Inflammatory macrophage (primary cell): ENCODE results near the gene RAP1A.

Experiments
- DNase-seq, 2 donors: peaks; one replicate each; pipeline ENCODE4 v3.0.0-alpha.2; 2020 to 2022

RAP1A gene

DNA sequence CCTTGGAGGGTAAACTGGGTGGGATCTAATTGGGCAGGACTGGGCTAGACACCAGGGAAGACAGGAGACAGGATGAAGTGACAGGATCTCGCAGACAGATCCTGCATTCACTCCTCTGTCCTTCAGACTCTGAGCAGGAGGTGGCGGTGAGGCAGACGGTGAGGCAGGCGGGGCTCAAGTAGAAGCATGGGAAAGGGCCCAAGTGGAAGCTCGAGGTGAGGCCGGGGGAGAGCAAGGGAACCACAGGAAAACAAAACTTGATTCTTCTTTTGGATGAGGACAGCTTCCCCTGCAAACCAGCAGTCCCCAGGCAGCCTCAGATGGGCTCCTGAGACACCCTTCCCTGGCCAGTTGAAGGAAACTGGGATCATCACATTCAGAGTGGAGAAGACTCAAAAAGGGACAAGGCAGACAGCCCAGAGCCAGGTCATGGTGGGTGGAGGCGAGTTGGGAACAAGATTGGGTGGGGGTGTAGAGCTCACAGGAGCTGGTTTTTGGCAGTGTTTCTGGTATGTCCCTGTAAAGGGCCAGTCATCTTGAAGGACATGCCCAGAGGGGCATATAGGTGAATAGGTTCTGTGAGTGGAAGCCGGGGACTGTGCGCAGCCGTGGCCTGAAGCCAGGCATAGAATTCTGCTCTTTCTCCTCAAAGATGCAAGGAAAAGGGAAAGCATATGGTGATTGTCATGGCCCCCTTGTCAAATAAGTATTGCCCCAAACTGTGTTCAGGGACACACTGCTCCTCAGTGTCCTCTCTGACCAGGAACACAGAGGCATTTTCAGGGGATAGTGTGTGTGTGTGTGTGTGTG is 101.6 kb downstream of the RAP1A start:
- no peak for DNase-seq

DNA sequence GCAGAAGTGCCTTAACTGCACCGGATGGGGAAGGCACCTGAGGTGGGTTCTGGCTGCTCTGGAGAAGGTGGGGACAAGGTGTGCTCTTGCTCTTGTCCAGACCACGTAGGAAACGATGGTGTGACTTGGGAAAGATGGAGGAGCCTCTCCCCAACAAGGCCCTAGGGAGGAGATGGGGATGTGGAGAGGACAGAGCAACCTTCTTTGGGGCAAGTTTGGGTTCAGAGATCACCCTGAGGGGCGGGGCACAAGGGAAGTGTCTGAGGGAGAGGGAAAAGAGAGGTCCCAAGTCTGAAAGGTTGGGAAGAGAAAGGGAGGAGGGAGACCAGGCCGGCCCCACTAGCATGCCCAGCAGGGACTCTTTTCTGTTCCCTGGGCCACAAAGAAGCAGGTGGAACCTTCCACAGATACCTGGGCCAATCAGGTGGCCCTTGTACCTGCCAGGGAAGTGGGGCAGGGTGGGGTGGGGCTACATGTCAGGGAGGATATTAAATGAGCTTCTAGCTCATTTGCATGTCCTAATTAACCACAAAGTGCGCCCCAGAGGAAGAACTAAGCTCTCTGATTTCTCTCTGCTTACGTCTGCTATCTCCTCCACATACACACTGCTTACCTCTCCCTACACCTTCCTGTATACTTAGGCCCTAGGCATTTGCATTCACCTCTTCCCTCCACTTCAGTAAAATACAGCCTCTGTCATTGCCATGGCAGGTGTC is 103.7 kb downstream of the RAP1A start:
- no peak for DNase-seq

DNA sequence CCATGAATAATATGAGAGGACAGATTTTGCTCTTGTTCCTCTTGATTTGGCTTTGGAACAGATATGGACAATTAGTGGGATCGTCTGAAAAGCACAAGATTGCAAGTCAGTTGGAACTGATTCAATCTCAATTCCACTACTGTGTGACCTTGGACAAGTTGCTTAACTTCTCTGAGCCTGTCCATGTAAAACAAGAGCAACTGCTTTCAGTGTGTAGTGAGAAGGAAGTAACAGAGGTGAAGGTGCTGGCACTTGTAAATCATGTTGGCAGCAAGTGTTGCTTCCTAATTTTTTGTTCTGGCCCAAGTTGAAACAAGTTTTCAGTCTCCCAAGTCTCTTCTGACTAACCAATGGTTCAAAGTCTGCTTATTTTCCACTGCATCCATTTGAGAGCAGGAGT is 104.3 kb downstream of the RAP1A start:
- no peak for DNase-seq

DNA sequence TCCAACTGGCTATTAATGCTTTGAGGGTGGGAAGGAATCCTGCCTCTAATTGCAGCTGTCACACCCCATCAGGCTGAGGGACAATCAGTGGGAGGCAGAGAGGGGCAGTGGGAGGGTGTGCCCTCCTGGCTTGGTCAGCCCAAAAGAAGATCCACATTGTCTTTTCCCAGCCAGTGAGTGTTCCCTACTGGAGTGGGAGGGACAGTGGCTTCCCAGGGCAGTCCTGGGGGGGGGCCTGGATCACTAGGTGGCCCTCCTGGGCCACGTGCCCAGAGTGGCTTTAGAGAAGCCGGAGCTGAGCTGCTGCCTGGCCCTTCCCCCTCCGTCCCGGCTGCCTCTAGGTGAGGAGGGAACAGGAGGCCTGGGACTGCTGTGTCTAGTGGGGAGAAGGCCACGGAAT is 105.6 kb downstream of the RAP1A start:
- DNase-seq, result no peak

DNA sequence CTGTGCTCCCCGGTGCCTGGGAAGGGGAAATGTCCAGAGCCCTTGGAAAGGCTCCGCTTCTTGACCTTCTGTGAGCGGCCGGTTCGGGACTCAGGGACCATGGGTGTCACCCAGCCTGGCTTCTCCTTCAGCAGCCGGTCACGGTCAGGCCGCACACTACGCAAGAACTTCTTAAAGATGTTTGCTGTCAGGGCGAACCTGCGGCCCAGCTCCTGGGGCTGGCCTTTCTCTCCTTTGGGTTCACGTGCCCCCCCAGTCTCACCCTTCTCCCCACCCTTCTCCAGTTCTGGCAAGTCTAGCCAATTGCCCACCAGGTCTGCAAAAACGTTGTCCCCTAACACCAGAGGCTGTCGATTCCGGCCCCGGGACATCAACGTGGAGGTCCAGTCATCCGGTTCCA is 107.5 kb downstream of the RAP1A start:
- no peak for DNase-seq

DNA sequence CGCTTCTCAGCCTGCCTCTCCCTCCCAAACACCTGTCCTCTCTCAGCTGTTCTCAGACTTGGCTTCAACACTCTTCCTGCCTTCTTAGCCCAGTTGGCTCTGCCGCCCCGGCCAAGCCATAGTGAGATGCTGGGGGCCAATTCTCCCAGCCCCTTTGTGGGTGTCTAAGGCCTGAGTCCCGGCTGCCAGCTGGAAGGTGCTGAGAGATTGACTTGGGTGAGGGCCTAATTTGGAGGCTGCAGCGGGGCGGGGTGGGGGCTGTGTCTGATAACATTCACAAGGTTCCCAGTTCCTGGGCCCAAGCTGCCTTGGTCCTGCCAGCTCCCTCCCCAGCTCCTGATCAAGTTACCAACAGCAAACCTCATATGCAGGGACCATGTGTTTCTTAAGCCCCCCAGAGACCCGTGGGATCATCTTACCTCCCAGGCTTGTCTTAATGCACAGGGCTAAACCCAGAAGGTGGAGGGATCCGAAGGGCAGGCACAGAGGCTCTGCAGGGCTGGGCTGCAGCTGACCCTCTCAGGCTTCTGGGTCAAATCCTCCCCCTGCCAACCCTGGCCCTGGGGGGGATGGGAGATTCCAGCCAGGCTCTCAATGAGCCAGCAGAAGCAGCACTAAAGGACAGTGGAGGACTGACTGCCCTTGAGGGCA is 109.8 kb downstream of the RAP1A start:
- DNase-seq, result no peak

DNA sequence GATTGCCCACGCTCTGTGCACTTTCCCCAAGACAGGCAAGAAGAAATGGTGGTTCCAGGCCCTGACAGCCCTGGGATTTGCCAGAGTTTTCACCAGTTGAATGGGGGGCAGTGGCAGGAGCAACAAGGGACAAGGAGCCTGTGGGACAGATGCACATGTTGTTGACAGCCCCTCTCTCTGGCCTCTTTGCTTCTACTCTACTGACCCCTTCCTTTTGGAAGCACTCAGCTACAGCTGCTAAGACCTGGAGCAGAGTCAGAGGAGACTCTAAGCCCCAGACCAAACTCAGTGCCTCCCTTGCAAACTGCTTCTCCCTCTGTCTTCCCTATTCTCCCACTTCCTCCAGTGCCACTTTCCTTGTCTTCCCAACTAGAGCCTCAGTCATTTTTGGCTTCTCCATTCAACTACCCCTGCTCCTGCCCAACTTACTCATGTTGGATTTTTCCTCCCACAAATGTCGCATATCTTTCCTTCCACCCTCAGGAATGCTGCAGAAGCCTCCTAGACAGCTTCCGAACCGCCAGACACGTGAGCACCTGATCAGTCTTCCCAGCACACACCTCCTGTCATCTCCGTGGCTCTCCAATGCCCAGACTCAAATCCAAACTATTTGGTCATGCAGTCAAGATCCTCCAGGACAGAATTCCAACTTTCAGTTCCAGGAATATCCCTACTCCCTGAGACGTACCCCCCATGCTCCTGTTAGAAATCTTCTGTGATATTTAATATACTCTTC is 110.5 kb downstream of the RAP1A start:
- no peak for DNase-seq

DNA sequence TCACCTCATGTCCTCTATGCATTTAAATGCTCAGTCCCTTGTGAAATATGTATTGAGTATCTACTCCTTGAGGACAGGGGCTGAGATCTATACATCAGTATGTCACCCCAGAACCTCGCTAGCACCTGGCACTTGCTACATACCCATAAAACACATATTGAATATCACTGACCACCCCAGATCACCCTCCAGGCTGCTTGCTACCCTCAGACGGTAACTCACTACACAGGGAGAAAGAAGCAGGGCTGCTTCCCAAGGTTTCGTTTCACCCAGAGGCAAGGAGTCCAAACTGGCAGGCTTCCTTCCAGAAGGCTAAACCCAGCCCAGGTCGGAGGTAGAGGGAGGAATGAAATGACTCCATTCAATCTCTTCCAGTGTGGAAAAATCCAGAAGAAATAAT is 111.1 kb downstream of the RAP1A start:
- no peak for DNase-seq

DNA sequence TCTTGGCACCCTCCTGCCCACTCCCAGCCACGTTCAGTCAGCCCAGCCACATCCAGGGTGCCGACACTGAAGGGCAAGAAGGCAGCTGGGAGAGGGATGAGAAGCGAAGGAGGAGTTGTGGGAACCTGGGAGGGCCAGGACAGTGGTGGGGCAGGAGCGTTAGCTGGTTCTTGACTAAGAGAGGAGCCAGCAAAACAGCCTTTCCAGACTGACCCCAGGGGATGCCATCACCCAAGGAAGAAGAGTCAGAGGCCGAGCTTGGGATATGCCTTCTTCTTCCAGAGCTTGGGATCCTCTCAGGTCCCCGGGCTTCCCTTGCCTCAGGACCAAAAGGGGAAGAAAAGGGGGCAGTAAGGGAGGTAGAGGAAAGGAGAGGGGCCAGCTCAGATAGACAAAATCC is 112.4 kb downstream of the RAP1A start:
- no peak for DNase-seq

DNA sequence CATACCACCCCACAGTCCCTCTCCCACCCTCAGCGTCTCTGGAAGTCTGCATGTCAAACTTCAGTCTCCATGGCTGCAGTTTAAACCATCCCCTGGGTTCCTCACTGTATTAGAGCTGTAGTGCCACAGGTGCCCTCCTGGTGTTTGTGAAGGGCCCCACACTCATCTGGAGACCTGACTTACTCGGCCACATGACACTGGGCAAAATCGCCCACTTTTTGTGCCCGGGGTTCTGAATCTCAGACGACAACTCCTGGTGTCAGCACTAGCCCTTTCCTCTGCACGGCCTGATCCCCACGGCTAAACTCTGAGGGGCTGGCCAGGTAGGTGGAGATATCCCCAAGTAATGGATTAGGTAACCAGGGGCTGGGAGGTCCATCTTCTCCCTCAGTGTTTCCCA is 113.1 kb downstream of the RAP1A start:
- no peak for DNase-seq

DNA sequence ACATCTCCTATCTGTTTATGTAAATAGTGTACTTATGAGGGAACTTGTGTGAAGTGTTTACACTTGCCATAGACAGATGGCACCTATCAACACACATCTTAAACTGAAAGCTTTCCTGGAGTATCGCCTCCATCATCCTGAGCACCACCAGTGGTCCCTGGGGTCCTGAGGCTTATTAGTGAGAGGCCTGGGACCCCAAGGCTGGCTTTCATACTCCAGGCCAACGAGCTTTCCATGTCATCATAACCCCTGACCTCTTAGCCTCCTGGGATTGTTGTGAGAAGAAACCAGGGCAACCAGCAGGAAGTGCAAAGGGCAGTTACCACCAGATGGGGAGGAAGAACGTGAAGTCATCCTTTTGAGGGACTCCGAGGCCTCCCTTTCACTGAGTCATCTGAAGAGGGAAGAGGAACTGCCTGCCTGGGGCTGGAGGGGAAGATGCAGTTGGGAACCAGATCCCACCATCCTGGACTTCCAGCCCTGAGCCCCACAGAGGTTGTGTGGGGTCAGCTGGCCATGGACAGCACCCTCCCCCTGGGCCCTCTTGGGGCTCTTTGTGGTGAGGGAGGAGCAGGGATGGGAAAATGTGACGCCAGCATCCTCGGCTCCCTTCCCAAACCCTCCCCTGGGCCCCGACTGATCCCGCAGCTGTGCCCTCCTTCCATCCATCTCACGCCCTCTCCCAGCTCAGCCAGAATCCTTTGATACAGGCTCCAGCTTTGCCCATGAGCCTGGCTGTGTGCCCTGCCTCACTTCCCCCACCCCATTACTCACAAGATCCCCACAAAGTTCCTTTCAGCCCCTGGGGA is 113.8 kb downstream of the RAP1A start:
- peak; percentile 93 to 94 for DNase-seq

DNA sequence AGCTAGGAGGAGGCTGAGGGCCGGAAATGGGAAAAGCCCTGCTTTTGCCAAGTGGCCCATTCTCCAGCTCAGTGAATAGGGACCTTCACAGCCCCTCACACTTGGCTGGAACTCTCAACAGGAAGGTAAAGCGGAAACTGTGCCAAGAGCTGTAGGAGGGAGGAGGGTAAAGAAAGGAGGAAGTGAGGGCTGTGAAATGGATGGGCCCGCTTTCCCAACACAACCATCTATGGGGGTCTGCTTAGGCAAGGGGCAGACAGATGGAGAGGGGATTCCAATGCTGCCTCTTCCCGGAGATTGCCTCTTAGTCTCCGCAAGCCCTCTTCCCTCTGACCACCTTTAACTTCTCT is 114.4 kb downstream of the RAP1A start:
- peak; percentile 77 to 81 for DNase-seq

DNA sequence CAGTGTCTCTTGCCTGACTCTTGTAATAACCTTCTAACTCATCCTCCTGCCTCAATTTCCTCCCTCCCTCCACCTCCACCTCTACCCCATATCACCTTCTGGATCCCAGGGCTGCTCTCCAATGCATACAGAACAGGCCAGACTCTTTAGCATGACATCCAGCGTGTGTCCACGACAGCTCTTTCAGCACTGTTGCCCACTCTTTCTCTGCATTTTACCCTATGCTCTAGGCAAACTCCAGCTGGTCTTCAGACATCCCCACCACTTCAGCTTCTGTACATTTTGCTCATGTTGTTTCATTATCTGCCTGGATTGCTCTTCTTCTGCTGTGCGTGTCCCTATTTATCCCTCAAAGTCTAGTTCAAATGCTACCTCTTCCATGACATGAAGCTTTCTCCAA is 114.8 kb downstream of the RAP1A start:
- DNase-seq, result no peak

DNA sequence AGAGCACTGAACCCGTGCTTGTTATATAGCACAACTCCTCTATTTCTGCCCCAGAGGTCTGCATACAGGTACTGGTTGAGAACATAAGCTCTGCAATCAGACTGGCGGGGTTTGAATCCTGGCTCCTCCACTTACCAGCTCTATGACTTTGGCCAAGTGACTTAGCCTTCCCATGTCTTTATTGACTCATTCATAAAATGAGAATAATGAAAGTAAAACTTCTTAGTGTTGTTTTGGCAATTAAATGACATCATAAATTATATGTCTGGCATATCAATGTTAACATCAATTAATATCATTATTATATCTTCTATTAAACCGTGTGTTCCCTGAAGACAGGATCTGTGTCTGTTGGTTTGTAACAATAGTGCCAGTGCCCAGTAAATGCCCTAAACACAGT is 115.3 kb downstream of the RAP1A start:
- no peak for DNase-seq

DNA sequence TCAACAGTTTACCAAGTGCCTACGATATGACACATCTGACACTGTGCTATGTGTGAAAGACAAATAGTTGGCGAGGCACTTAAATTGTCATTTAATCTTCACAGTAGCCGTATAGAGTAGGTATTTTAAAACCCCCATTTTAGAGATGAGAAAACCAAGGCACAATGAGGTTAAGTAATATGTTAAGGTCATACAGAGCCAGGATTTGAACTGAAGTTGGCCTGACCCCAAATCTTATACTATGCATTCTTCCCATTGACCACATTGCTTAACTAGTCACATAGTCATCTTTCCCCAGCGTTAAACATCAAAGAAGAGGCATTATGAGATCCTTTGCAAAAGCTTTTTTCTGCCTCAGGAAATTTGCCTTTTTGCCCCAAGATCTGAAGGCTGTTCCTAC is 115.7 kb downstream of the RAP1A start:
- no peak for DNase-seq

DNA sequence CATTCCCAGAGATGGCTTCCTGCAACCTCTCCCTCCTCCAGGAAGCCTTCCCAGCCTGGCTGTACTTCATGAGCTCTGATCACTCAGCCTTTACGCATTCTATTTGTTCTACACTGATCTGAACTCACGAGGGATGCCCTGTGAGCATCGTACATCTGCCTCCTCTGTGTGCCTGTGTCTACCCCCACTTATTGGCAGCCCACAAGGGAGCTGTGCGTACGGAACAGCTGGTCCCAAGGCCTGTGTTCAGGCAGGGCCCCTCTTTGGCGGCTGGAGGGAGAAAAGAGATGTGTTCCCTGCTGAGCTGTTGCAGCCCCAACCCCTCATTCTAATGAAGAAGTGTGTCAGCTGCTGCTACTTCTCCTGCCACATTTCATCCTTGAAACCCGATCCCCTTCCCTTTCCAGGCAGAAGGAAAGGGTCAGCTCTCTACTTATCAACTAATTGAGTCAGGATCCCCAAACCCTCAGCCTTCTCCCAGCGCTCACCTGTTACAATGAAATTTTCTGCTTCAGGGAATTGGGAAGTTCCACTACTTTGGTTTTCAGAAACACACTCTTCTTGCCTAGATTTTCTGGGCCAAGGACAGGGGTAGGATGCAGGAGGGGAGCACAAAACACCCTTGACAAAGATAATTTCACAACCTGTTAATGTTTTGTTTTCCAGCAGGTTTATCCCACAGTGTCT is 116.4 kb downstream of the RAP1A start:
- no peak for DNase-seq

DNA sequence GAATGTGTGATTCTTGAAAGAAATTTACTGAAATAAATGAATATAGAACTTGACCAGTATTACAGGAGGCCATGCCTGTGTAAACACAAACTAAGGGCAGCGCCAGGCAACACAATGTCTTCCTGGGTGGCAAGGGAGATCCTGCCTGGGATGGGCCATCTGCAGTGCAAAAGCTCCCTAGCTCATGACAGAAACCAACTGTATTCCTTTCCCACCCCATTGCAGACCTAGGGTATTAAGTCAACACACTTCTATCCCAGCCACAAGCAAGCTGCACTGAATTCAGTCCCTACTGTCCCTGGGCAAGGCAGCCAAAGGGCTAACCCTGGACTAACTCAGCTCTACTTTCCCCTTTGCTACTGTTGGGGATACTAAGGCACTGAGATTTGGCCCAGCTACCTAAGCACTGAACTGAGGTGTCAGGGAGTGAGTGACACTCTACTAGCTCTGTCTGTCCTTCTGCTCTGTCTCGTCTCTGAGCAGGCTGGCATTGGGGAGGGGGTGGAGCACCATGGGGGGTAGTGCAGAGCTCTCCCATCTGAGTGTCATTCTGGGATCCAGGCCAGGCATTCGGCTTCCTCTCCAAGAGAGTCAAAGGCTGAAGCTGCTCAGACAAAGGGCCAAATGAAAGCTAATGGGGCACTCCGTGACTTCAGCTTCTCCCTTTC is 117.1 kb downstream of the RAP1A start:
- DNase-seq, result no peak

DNA sequence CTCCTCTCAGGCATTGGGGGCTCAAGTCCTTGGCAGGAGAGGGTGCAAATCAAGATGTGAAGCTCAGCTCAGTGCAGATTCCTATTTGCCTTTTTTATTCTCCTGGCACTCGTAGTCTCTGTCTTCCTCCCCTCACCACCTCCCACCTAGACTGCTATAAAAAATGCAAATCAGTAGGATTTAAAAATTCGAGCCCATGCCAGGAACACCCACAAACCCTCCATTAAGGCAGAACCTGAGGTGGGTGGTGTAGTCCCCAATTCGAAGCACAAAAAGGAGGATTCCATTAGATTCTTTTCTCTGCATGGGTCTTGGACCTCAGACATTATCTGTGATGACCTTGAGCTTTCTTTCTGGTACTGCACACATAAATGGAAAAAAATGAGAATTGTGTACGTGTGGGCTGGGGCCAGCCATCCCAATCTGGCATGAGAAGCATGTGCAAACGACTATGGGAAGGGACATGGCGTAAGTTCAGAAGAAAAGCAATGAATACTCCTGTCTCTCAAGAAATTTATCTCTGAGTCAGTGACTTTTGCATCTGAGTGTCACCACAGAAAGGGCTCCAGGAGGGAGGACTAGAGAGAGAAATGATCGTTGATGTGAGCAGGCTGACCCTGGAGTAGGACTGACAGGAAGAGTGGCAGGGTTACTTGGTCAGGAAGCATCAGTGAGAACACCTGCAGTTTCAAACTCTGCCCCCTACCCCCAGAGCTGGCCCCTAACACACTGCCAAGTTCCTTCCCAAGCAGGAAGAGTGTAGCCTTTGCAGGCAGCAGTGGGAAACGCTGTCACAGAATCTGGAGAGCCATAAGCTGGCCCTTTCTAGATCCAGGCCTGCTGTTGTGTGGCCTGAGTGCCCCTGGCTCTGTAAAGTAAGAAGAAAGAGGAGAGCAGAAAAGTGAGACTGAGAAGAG is 117.9 kb downstream of the RAP1A start:
- no peak for DNase-seq

DNA sequence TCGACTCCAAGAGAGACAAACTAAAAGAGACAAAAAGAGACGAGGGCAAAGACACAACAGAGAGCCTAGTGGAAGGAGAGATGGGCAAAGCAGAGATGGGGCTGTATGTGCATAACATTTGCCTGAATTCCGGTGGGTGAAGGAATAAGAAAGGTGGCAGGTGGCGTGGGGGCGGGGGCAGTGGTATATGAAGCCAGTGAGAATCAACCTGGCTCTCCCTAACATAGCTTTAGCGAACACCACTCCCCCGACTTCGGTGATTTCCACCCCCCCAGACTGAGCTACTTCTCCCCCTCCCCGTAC is 118.5 kb downstream of the RAP1A start:
- no peak for DNase-seq
